Kidney capillary endothelial cell (primary cell): ENCODE results near the gene SLC51A.
"Not testable (repeated sequence)": the region's sequence is repeated elsewhere in the genome, so short reads cannot be mapped to it uniquely, and the experiment has no call there.

ENCODE experiments used
- DNase-seq: peaks from one replicate; pipeline ENCODE4 v3.0.0-alpha.2; 2018; ENCODE audit warnings: low spot score

Gene SLC51A

GRCh38 chr3:196238612-196239560, 22.6 kb downstream of the SLC51A start:
- DNase-seq: no peak

- no peak for DNase-seq
Observed at GRCh38 chr3:196240424-196240823, 24.1 kb downstream of the SLC51A start.

GRCh38 chr3:196241704-196242103, 25.4 kb downstream of the SLC51A start:
- no peak for DNase-seq

- not testable (repeated sequence) for DNase-seq
Observed at GRCh38 chr3:196244166-196244565, 27.8 kb downstream of the SLC51A start.

- DNase-seq: no peak
Observed at GRCh38 chr3:196246612-196247308, 30.4 kb downstream of the SLC51A start.

GRCh38 chr3:196251918-196252317, 35.6 kb downstream of the SLC51A start:
- no peak for DNase-seq

GRCh38 chr3:196254376-196255283, 38.3 kb downstream of the SLC51A start:
- DNase-seq: no peak

GRCh38 chr3:196255776-196256175, 39.4 kb downstream of the SLC51A start:
- DNase-seq: no peak

GRCh38 chr3:196260784-196261183, 44.5 kb downstream of the SLC51A start:
- DNase-seq: no peak

GRCh38 chr3:196263819-196264218, 47.5 kb downstream of the SLC51A start:
- DNase-seq: no peak

GRCh38 chr3:196268284-196269163, 52.2 kb downstream of the SLC51A start:
- peak; percentile 19 for DNase-seq

- no peak for DNase-seq
Observed at GRCh38 chr3:196270499-196270898, 54.2 kb downstream of the SLC51A start.

- no peak for DNase-seq
Observed at GRCh38 chr3:196272826-196273225, 56.5 kb downstream of the SLC51A start.

GRCh38 chr3:196273655-196274054, 57.3 kb downstream of the SLC51A start:
- DNase-seq: no peak

GRCh38 chr3:196274585-196274984, 58.3 kb downstream of the SLC51A start:
- no peak for DNase-seq

- no peak for DNase-seq
Observed at GRCh38 chr3:196275126-196275525, 58.8 kb downstream of the SLC51A start.

GRCh38 chr3:196280689-196281440, 64.5 kb downstream of the SLC51A start:
- DNase-seq: no peak

GRCh38 chr3:196281962-196282361, 65.6 kb downstream of the SLC51A start:
- DNase-seq: no peak
